ENCODE measurements around the gene CRYBG2.

Gene CRYBG2

DNA sequence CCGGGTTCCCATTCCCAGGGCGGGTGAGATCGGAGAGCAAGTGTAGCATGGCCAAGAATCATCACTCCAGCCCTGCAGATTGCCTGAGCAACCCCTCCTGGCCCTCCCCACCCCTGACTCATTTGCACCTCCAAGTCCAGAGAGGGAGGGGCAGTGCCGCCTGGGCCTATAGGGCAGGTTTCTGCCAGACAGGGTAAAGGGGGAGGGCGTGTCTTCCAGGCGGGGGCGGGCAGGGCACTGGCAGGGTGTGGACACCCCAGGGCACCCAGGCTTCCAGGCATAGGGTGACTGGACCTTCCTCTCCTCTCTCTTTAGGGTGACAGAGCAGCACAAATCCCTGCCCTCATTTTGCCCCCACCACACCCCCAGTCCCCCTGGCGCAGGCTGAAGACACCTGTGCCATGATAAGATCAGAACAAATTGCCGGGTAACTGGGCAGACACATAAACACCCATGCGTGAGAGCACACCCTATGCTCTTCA lies 3.2 kb upstream of the CRYBG2 start:
- Histone ChIP-seq H2AFZ (ENCODE audit: low read depth, low read length) (no peak overlapping the region), H3K9ac (ENCODE audit: low read length) (no peak overlapping the region), H3K4me3 (ENCODE audit: low read length) (no peak overlapping the region), H4K20me1 (ENCODE audit: insufficient read depth, low read length) (no peaks in the 10 kb centered on the region), H3K4me2 (ENCODE audit: low read length) (no peak overlapping the region), H3K27me3 (ENCODE audit: low read depth, low read length) (no peaks in the 10 kb centered on the region), H3K4me1 (ENCODE audit: low read length) (no peaks in the 10 kb centered on the region), H3K79me2 (ENCODE audit: low read length) (no peaks in the 10 kb centered on the region), H3K27ac (ENCODE audit: low read length) (no peak overlapping the region), H3K36me3 (replicated peaks; ENCODE audit: low read depth, low read length) (no peaks in the 10 kb centered on the region), H3K9me3 (ENCODE audit: insufficient read depth, low read length) (no peaks in the 10 kb centered on the region)
- no peak for TF ChIP-seq EZH2phosphoT487 (IDR thresholded peaks at IDR 0.05; ENCODE audit: low read depth)
- TF ChIP-seq, protein P1, sequence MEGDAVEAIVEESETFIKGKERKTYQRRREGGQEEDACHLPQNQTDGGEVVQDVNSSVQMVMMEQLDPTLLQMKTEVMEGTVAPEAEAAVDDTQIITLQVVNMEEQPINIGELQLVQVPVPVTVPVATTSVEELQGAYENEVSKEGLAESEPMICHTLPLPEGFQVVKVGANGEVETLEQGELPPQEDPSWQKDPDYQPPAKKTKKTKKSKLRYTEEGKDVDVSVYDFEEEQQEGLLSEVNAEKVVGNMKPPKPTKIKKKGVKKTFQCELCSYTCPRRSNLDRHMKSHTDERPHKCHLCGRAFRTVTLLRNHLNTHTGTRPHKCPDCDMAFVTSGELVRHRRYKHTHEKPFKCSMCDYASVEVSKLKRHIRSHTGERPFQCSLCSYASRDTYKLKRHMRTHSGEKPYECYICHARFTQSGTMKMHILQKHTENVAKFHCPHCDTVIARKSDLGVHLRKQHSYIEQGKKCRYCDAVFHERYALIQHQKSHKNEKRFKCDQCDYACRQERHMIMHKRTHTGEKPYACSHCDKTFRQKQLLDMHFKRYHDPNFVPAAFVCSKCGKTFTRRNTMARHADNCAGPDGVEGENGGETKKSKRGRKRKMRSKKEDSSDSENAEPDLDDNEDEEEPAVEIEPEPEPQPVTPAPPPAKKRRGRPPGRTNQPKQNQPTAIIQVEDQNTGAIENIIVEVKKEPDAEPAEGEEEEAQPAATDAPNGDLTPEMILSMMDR (IDR thresholded peaks at IDR 0.05; ENCODE audit: low read depth, low read length): no peak

DNA sequence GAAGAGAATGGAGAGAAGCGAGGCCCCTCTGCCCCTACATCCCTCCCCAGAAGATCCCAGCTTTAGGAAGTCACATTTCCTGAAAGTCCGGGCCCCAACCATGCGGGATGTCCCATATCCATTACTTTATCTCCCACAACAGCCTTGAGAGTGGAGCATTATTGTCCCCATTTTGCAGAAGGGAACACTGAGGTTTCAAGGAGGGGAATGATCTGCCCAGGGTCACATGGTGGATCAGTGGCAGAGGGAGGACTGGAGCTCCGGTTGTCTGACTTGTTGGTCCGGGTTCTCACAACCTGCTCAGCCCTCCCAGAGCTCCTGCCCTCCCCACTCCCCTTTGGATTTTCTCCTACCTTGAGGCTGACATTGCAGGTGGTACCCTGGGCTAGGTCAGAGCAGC lies 2.2 kb upstream of the CRYBG2 start:
- Histone ChIP-seq H3K79me2 (ENCODE audit: low read length) (no peaks in the 10 kb centered on the region), H3K36me3 (replicated peaks; ENCODE audit: low read depth, low read length) (no peaks in the 10 kb centered on the region), H3K27me3 (ENCODE audit: low read depth, low read length) (no peaks in the 10 kb centered on the region), H3K9me3 (ENCODE audit: insufficient read depth, low read length) (no peaks in the 10 kb centered on the region), H3K9ac (ENCODE audit: low read length) (no peak overlapping the region), H3K4me1 (ENCODE audit: low read length) (no peaks in the 10 kb centered on the region), H4K20me1 (ENCODE audit: insufficient read depth, low read length) (no peaks in the 10 kb centered on the region), H2AFZ (ENCODE audit: low read depth, low read length) (no peak overlapping the region), H3K4me2 (ENCODE audit: low read length) (no peak overlapping the region), H3K27ac (ENCODE audit: low read length) (no peak overlapping the region), H3K4me3 (ENCODE audit: low read length) (no peak overlapping the region)
- TF ChIP-seq, protein P1 (IDR thresholded peaks at IDR 0.05; ENCODE audit: low read depth, low read length): no peak
- TF ChIP-seq EZH2phosphoT487 (IDR thresholded peaks at IDR 0.05; ENCODE audit: low read depth): no peak

DNA sequence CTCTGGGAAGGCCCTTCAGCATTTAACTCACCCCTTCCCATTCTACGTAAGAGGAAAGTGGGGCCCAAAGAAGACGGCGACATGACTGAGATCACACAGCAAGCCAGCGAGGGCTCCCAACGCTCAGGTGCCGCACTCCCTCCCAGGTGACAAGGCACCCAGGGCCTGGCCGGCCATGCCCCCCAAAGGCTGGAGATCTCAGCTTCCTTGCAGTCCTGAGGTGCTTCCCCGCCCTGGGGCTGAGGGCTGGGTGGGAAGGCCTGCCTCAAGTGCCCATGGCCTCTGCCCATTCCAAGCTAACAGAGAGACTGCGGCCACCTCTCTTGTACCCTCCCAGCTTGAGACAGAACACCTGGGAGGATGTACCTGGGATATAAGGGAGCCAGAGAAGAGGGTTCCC lies 1.0 kb upstream of the CRYBG2 start:
- TF ChIP-seq, protein P1 (IDR thresholded peaks at IDR 0.05; ENCODE audit: low read depth, low read length): no peak
- no peak for TF ChIP-seq EZH2phosphoT487 (IDR thresholded peaks at IDR 0.05; ENCODE audit: low read depth)
- H3K4me3 ChIP-seq (ENCODE audit: low read length): no peak overlapping the region
- H3K4me2 ChIP-seq (ENCODE audit: low read length): no peak overlapping the region
- H3K27me3 ChIP-seq (ENCODE audit: low read depth, low read length): no peaks in the 10 kb centered on the region
- no peak overlapping the region for H2AFZ ChIP-seq (ENCODE audit: low read depth, low read length)
- no peak overlapping the region for H3K27ac ChIP-seq (ENCODE audit: low read length)
- no peaks in the 10 kb centered on the region for H3K9me3 ChIP-seq (ENCODE audit: insufficient read depth, low read length)
- H3K36me3 ChIP-seq (replicated peaks; ENCODE audit: low read depth, low read length): no peaks in the 10 kb centered on the region
- no peaks in the 10 kb centered on the region for H3K79me2 ChIP-seq (ENCODE audit: low read length)
- H3K4me1 ChIP-seq (ENCODE audit: low read length): no peaks in the 10 kb centered on the region
- H3K9ac ChIP-seq (ENCODE audit: low read length): no peak overlapping the region
- H4K20me1 ChIP-seq (ENCODE audit: insufficient read depth, low read length): no peaks in the 10 kb centered on the region

DNA sequence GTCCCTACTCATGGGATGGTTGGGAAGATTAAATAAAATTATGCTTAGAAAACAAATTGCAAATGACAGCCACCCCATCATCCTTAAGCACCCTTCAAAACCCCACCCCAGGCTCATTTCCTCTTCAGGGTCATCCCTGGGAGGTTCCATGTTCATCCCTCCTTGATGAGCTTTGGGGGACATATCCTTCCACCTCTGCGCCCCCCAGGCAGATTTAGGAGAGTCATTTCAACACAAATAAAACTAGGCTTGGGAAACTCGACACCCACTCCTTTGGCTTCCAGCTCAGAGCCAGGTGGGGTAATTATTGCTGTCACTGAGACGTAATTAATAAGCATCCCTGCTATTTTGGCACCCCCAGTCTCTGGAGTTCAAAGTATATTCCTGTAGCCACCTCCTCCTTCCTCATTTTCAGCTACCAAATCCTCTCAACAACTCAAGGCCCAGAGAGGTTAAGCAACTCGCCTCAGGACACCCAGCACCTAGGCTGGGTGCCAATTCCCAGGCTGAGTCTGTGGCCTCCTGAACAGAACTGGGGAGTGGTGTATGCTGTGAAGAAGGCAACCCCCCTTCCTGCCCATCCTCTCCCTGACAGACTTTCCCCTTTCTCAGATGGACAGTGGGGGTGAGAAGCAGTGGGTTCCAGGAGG lies 595 bp downstream of the CRYBG2 start:
- H3K4me3 ChIP-seq (ENCODE audit: low read length): no peak overlapping the region
- no peak overlapping the region for H2AFZ ChIP-seq (ENCODE audit: low read depth, low read length)
- no peaks in the 10 kb centered on the region for H4K20me1 ChIP-seq (ENCODE audit: insufficient read depth, low read length)
- H3K9me3 ChIP-seq (ENCODE audit: insufficient read depth, low read length): no peaks in the 10 kb centered on the region
- H3K4me1 ChIP-seq (ENCODE audit: low read length): no peaks in the 10 kb centered on the region
- no peak overlapping the region for H3K9ac ChIP-seq (ENCODE audit: low read length)
- TF ChIP-seq, protein P1 (IDR thresholded peaks at IDR 0.05; ENCODE audit: low read depth, low read length): no peak
- TF ChIP-seq EZH2phosphoT487 (IDR thresholded peaks at IDR 0.05; ENCODE audit: low read depth): no peak
- H3K79me2 ChIP-seq (ENCODE audit: low read length): no peaks in the 10 kb centered on the region
- H3K27ac ChIP-seq (ENCODE audit: low read length): no peak overlapping the region
- H3K4me2 ChIP-seq (ENCODE audit: low read length): no peak overlapping the region
- H3K36me3 ChIP-seq (replicated peaks; ENCODE audit: low read depth, low read length): no peaks in the 10 kb centered on the region
- H3K27me3 ChIP-seq (ENCODE audit: low read depth, low read length): no peaks in the 10 kb centered on the region

Data from OCI-LY3 (cell line).